T-cell (primary cell): Measurements from ENCODE around the gene MRPL16. TPM values are rescaled to one million over a fixed set of nuclear protein-coding genes. Genes with fewer than 3 reads are reported as not detected.
"Not testable (repeated sequence)": the region's sequence is repeated elsewhere in the genome, so short reads cannot be mapped to it uniquely, and the experiment has no call there.

Experiments used
- ATAC-seq, 4 experiments: fragments of 200-7000 bp in 3 of 4; fragments of 150-1000 bp in 1 of 4; cut with Tn5 transposase; replicated peaks in 1 of 4; 1 replicate in 3 of 4; 2 replicates in 1 of 4; pipeline ENCODE4 v1.10.0; 2021; ENCODE audit warnings: moderate library complexity in 3 of 4, mild to moderate bottlenecking in 2 of 4, moderate number of reproducible peaks in 1 of 4
- CTCF ChIA-PET, 2 donors: fragments of 300-600 bp; sonication (Branson Sonifier 250); formaldehyde crosslinking; loops; one replicate each; lab custom pipeline; 2022; ENCODE audit warnings: antibody characterized with exemption in 2 of 2; lab: Charles Lee
- POLR2A ChIA-PET, 2 donors: fragments of 300-600 bp; sonication (Branson Sonifier 250); formaldehyde crosslinking; loops; one replicate each; lab custom pipeline; 2022; ENCODE audit warnings: antibody characterized with exemption in 2 of 2; lab: Charles Lee
- DNase-seq, 35 experiments: peaks; one replicate each; pipeline versions ENCODE4 v3.0.0 to v3.0.0-alpha.2; 2013 to 2023
- H3K27ac ChIP-seq: one replicate; pipeline ENCODE4 v1.5.1; 2013; ENCODE audit warnings: low read length
- H3K27me3 ChIP-seq, 2 experiments: replicated peaks in 1 of 2; 1 replicate in 1 of 2; 2 replicates in 1 of 2; pipeline versions ENCODE4 v1.6.1 to v1.7.0; 2013; ENCODE audit warnings: low read length in 1 of 2, mixed read lengths in 1 of 2; ENCODE audit not compliant: control insufficient read depth in 2 of 2, insufficient read depth in 2 of 2; ENCODE audit errors: extremely low read depth in 1 of 2
- H3K36me3 ChIP-seq, 2 donors: 1 replicate in 1 of 2; 2 replicates in 1 of 2; pipeline versions ENCODE4 v1.6.1 to v1.7.0; 2013; ENCODE audit warnings: low read length in 1 of 2; ENCODE audit not compliant: control insufficient read depth in 2 of 2, insufficient read depth in 1 of 2; ENCODE audit errors: extremely low read depth in 1 of 2
- H3K4me1 ChIP-seq, 2 experiments: 1 replicate in 1 of 2; 2 replicates in 1 of 2; pipeline versions ENCODE4 v1.6.1 to v1.7.0; 2013; ENCODE audit warnings: low read length in 2 of 2, mixed read lengths in 1 of 2; ENCODE audit not compliant: insufficient read depth in 2 of 2, control insufficient read depth in 1 of 2; ENCODE audit errors: extremely low read depth in 1 of 2
- H3K4me3 ChIP-seq, 2 donors: 1 replicate in 1 of 2; 2 replicates in 1 of 2; pipeline versions ENCODE4 v1.5.1 to v1.7.0; 2013; ENCODE audit warnings: mild to moderate bottlenecking in 2 of 2, low read length in 1 of 2, moderate library complexity in 1 of 2; ENCODE audit not compliant: control insufficient read depth in 1 of 2; ENCODE audit errors: extremely low read depth in 1 of 2
- H3K9me3 ChIP-seq: 2 replicates; pipeline ENCODE4 v1.7.0; 2013
- H3K27ac Mint-ChIP-seq, 2 donors: one replicate each; pipeline ENCODE4 v1.8.0; 2020 to 2021; ENCODE audit warnings: mild to moderate bottlenecking in 2 of 2, mixed read lengths in 2 of 2
- H3K27me3 Mint-ChIP-seq, 2 donors: one replicate each; pipeline ENCODE4 v1.8.0; 2021 to 2022; ENCODE audit warnings: mixed read lengths in 2 of 2
- H3K36me3 Mint-ChIP-seq: one replicate; pipeline ENCODE4 v1.8.0; 2021; ENCODE audit warnings: mixed read lengths
- H3K4me1 Mint-ChIP-seq, 3 donors: one replicate each; pipeline ENCODE4 v1.8.0; 2020 to 2022; ENCODE audit warnings: mixed read lengths in 3 of 3, mild to moderate bottlenecking in 1 of 3
- H3K4me3 Mint-ChIP-seq, 3 donors: one replicate each; pipeline ENCODE4 v1.8.0; 2020 to 2022; ENCODE audit warnings: mild to moderate bottlenecking in 3 of 3, mixed read lengths in 3 of 3, moderate library complexity in 3 of 3
- H3K9me3 Mint-ChIP-seq, 3 donors: one replicate each; pipeline ENCODE4 v1.8.0; 2020 to 2022; ENCODE audit warnings: mixed read lengths in 3 of 3
- WGBS: methylation state at CpG from one replicate; pipeline ENCODE4 v1.1.5; 2013; ENCODE audit warnings: missing lambda C conversion rate; ENCODE audit not compliant: insufficient coverage; 5-methylcytosine and 5-hydroxymethylcytosine counted together
- total RNA-seq, 35 experiments: library from RNA in 6 of 35; stranded (reverse) in 6 of 35; fragments of 120-200 nt in 1 of 35; gene quantifications; one replicate each; pipeline versions ENCODE4 v1.2.1 to v1.2.4 and lab custom pipeline; 2013 to 2026

MRPL16 gene
- total RNA-seq, 5 donors from 2014 or later (not counting 1 experiment from before 2014, with no cell fraction given), result 24.0 to 46.3 (median 39.7) TPM

GRCh38 chr11:59849129-59849528 lies 38.6 kb upstream of the MRPL16 start:
- no peak overlapping the region for H3K4me3 Mint-ChIP-seq
- no peak overlapping the region for H3K27ac ChIP-seq
- no peaks in the 10 kb centered on the region for H3K9me3 ChIP-seq
- H3K27ac Mint-ChIP-seq, result no peak overlapping the region
- H3K9me3 Mint-ChIP-seq, result peaks cover 0 to 4% (median 4%) of the 10 kb centered on the region in 3 donors
- H3K36me3 Mint-ChIP-seq, result no peaks in the 10 kb centered on the region
- no peaks in the 10 kb centered on the region for H3K4me1 Mint-ChIP-seq
- ChIA-PET POLR2A (no interaction called here), CTCF (no interaction called here)
- ATAC-seq (no peak), DNase-seq (no peak)
- 40% methylated on average over 1 of the region's 2 CpGs for WGBS
- no peak overlapping the region for H3K4me3 ChIP-seq
- peaks cover 0 to 4% of the 10 kb centered on the region in 2 donors for H3K27me3 Mint-ChIP-seq
- no peaks in the 10 kb centered on the region for H3K36me3 ChIP-seq
- no peaks in the 10 kb centered on the region for H3K4me1 ChIP-seq
- H3K27me3 ChIP-seq, result no peaks in the 10 kb centered on the region

- H3K27me3 Mint-ChIP-seq, H3K4me1 ChIP-seq, H3K4me3 ChIP-seq, H3K9me3 Mint-ChIP-seq, H3K27ac Mint-ChIP-seq, H3K27me3 ChIP-seq, H3K36me3 ChIP-seq, POLR2A ChIA-PET, H3K9me3 ChIP-seq, CTCF ChIA-PET, H3K27ac ChIP-seq, H3K4me1 Mint-ChIP-seq, ATAC-seq, DNase-seq, H3K36me3 Mint-ChIP-seq, H3K4me3 Mint-ChIP-seq: not testable (repeated sequence)
- no CpG with 5 or more reads among the region's 6 CpGs for WGBS
Measured at GRCh38 chr11:59848439-59848838, 37.9 kb upstream of the MRPL16 start.

- peaks cover 0 to 4% (median 4%) of the 10 kb centered on the region in 3 donors for H3K9me3 Mint-ChIP-seq
- no peaks in the 10 kb centered on the region for H3K4me1 ChIP-seq
- no peak overlapping the region for H3K27ac ChIP-seq
- no peaks in the 10 kb centered on the region for H3K36me3 Mint-ChIP-seq
- DNase-seq, result no peak
- peaks cover 0 to 4% of the 10 kb centered on the region in 2 donors for H3K27me3 Mint-ChIP-seq
- no peak for ATAC-seq
- H3K4me3 Mint-ChIP-seq, result no peak overlapping the region
- no peaks in the 10 kb centered on the region for H3K27me3 ChIP-seq
- no peaks in the 10 kb centered on the region for H3K4me1 Mint-ChIP-seq
- CTCF ChIA-PET, result interaction anchor here in 1 of 2 donors (0.6 kb wide), 3 partner anchors 21 to 481 kb away, joined by 3 to 4 read pairs (median 4); no protein-coding TSS in a partner anchor
- no peak overlapping the region for H3K4me3 ChIP-seq
- no peaks in the 10 kb centered on the region for H3K9me3 ChIP-seq
- H3K27ac Mint-ChIP-seq, result no peak overlapping the region
- WGBS, result 76% methylated on average over 2 of the region's 3 CpGs
- POLR2A ChIA-PET, result no interaction called here
- no peaks in the 10 kb centered on the region for H3K36me3 ChIP-seq
Measured at GRCh38 chr11:59847626-59848025, 37.0 kb upstream of the MRPL16 start.

- Mint-ChIP-seq H3K27ac (no peak overlapping the region), H3K4me3 (no peak overlapping the region), H3K4me1 (no peaks in the 10 kb centered on the region), H3K27me3 (peaks cover 3% of the 10 kb centered on the region in 2 donors), H3K36me3 (no peaks in the 10 kb centered on the region), H3K9me3 (peaks cover 0 to 4% (median 4%) of the 10 kb centered on the region in 3 donors)
- DNase-seq (no peak), ATAC-seq (no peak)
- H3K36me3 ChIP-seq, result no peaks in the 10 kb centered on the region
- POLR2A ChIA-PET, result no interaction called here
- H3K27me3 ChIP-seq, result no peaks in the 10 kb centered on the region
- H3K9me3 ChIP-seq, result no peaks in the 10 kb centered on the region
- WGBS, result no CpG with 5 or more reads among the region's 5 CpGs
- CTCF ChIA-PET, result interaction anchor here in 1 of 2 donors (0.6 kb wide), 1 partner anchor 8 kb away, joined by 3 read pairs; no protein-coding TSS in a partner anchor
- H3K4me1 ChIP-seq, result no peaks in the 10 kb centered on the region
- H3K4me3 ChIP-seq, result no peak overlapping the region
- H3K27ac ChIP-seq, result no peak overlapping the region
Measured at GRCh38 chr11:59846556-59846955, 36.0 kb upstream of the MRPL16 start.

GRCh38 chr11:59845399-59845798 lies 34.8 kb upstream of the MRPL16 start, which contains the start of gene CBLIF:
Gene CBLIF, minus strand, starts transcription at chr11:59845499. Its CDS starts 46 bp downstream, at chr11:59845453.
- Histone ChIP-seq H3K4me1 (no peaks in the 10 kb centered on the region), H3K36me3 (no peaks in the 10 kb centered on the region), H3K27me3 (no peaks in the 10 kb centered on the region), H3K27ac (no peak within 1 kb of the TSS), H3K4me3 (no peak within 1 kb of the TSS), H3K9me3 (no peaks in the 10 kb centered on the region)
- no peak for ATAC-seq
- Mint-ChIP-seq H3K9me3 (peaks cover 0 to 4% (median 4%) of the 10 kb centered on the region in 3 donors), H3K27ac (no peak within 1 kb of the TSS), H3K36me3 (no peaks in the 10 kb centered on the region), H3K27me3 (peaks cover 0 to 3% of the 10 kb centered on the region in 2 donors), H3K4me3 (no peak within 1 kb of the TSS), H3K4me1 (no peaks in the 10 kb centered on the region)
- WGBS, result 81% methylated on average over 3 of the region's 4 CpGs
- ChIA-PET POLR2A (no interaction called here), CTCF (no interaction called here)
- no peak for DNase-seq

GRCh38 chr11:59842316-59842715 lies 31.7 kb upstream of the MRPL16 start:
- no peak overlapping the region for H3K27ac ChIP-seq
- H3K9me3 Mint-ChIP-seq, result peaks cover 0 to under 1% (median 0%) of the 10 kb centered on the region in 3 donors
- DNase-seq, result no peak
- no peaks in the 10 kb centered on the region for H3K36me3 Mint-ChIP-seq
- no peak overlapping the region for H3K4me3 Mint-ChIP-seq
- no peaks in the 10 kb centered on the region for H3K4me1 ChIP-seq
- 93% methylated on average over 10 of the region's 12 CpGs for WGBS
- no peaks in the 10 kb centered on the region for H3K4me1 Mint-ChIP-seq
- ChIA-PET POLR2A (no interaction called here), CTCF (no interaction called here)
- H3K4me3 ChIP-seq, result no peak overlapping the region
- H3K27me3 ChIP-seq, result no peaks in the 10 kb centered on the region
- H3K27ac Mint-ChIP-seq, result no peak overlapping the region
- peaks cover 1 to 7% of the 10 kb centered on the region in 2 donors for H3K27me3 Mint-ChIP-seq
- no peaks in the 10 kb centered on the region for H3K36me3 ChIP-seq
- H3K9me3 ChIP-seq, result no peaks in the 10 kb centered on the region
- no peak for ATAC-seq

- Histone ChIP-seq H3K27me3 (no peaks in the 10 kb centered on the region), H3K27ac (no peak overlapping the region), H3K36me3 (no peaks in the 10 kb centered on the region), H3K4me3 (no peak overlapping the region), H3K9me3 (no peaks in the 10 kb centered on the region), H3K4me1 (no peaks in the 10 kb centered on the region)
- peaks cover 7 to 9% of the 10 kb centered on the region in 2 donors for H3K27me3 Mint-ChIP-seq
- H3K36me3 Mint-ChIP-seq, result no peaks in the 10 kb centered on the region
- no peaks in the 10 kb centered on the region for H3K4me1 Mint-ChIP-seq
- no peaks in the 10 kb centered on the region for H3K9me3 Mint-ChIP-seq
- no peak overlapping the region for H3K27ac Mint-ChIP-seq
- 86% methylated on average over 2 of the region's 2 CpGs for WGBS
- CTCF ChIA-PET, result no interaction called here
- no peak overlapping the region for H3K4me3 Mint-ChIP-seq
- POLR2A ChIA-PET, result no interaction called here
- DNase-seq, result no peak
- ATAC-seq, result no peak
Measured at GRCh38 chr11:59841514-59841913, 30.9 kb upstream of the MRPL16 start.
